Measurements from ENCODE around the gene SUCO. TPM values are rescaled to one million over a fixed set of nuclear protein-coding genes. Genes with fewer than 3 reads are reported as not detected.

SUCO gene
- total RNA-seq, 1 experiment from 2014 or later: 50.3 TPM

DNA sequence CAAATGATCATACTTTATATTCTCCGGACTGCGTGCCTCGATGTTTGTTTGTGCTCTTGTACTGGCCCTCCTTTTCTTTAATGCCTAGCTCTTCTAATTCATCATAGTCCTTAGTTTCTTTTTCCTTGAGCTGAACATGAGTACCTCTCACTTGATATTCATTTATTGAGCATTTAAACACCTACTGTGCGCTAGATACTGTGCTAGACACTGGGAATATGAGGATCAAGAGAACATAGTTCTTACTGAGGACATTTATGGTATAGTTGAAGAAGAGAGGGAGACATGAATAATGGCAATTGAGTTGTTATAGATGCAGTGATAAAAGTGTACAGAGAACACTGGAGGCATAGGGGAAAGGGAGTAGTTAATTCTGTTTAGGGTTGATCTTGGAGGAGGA lies 22.0 kb downstream of the SUCO start:
- DNase-seq: no peak
- H3K36me3 ChIP-seq (ENCODE audit: control insufficient read depth, insufficient read depth, low read length): no peaks in the 10 kb centered on the region
- ChIA-PET POLR2A (no interaction called here), CTCF (no interaction called here)
- Mint-ChIP-seq H3K9me3 (ENCODE audit: unreplicated experiment) (no peaks in the 10 kb centered on the region), H3K27ac (ENCODE audit: unreplicated experiment) (no peak overlapping the region), H3K4me1 (ENCODE audit: low read depth, unreplicated experiment) (peaks cover 9% of the 10 kb centered on the region), H3K27me3 (ENCODE audit: insufficient read depth, unreplicated experiment) (no peaks in the 10 kb centered on the region), H3K36me3 (ENCODE audit: insufficient read depth, unreplicated experiment) (peaks cover 8% of the 10 kb centered on the region), H3K4me3 (ENCODE audit: unreplicated experiment) (no peak overlapping the region)
- no peak overlapping the region for H3K4me3 ChIP-seq (ENCODE audit: low read depth, low read length)
- H3K27me3 ChIP-seq (replicated peaks; ENCODE audit: control insufficient read depth, insufficient read depth, low read length): no peaks in the 10 kb centered on the region
- no peaks in the 10 kb centered on the region for H3K9me3 ChIP-seq
- TF ChIP-seq, protein P1, sequence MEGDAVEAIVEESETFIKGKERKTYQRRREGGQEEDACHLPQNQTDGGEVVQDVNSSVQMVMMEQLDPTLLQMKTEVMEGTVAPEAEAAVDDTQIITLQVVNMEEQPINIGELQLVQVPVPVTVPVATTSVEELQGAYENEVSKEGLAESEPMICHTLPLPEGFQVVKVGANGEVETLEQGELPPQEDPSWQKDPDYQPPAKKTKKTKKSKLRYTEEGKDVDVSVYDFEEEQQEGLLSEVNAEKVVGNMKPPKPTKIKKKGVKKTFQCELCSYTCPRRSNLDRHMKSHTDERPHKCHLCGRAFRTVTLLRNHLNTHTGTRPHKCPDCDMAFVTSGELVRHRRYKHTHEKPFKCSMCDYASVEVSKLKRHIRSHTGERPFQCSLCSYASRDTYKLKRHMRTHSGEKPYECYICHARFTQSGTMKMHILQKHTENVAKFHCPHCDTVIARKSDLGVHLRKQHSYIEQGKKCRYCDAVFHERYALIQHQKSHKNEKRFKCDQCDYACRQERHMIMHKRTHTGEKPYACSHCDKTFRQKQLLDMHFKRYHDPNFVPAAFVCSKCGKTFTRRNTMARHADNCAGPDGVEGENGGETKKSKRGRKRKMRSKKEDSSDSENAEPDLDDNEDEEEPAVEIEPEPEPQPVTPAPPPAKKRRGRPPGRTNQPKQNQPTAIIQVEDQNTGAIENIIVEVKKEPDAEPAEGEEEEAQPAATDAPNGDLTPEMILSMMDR (IDR thresholded peaks at IDR 0.05; ENCODE audit: insufficient read depth in 1 of 2, low read depth in 1 of 2, low read length in 1 of 2, severe bottlenecking in 1 of 2, unreplicated experiment in 1 of 2): no peak
- intact Hi-C loops (cut with micrococcal nuclease; ENCODE audit: unreplicated experiment): no loop called here
- no TSS peak for BruUV-seq (replicated peaks)
- H3K4me1 ChIP-seq: peaks cover 17% of the 10 kb centered on the region; the same call in 1 of the 2 replicates

DNA sequence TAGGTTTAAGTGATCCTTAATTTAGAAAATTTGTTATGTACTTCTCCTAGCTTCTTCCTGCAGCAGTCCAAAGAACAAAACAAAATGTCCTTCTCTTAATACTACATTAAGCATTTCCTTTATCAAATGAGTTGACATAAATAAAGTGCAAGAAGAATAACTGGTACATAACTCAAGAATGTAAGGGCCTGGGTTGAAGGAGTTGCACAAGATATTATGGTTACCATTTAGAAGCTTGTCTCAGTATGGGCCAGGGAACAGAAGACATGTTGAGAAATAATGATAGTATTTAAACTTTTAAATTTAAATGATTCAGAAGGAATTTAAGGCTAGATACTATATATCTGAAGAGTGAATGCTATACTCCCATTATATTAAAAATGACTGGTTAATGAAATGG lies 23.5 kb downstream of the SUCO start:
- H3K4me3 Mint-ChIP-seq (ENCODE audit: unreplicated experiment): no peak overlapping the region
- no peaks in the 10 kb centered on the region for H3K27me3 Mint-ChIP-seq (ENCODE audit: insufficient read depth, unreplicated experiment)
- H3K4me1 Mint-ChIP-seq (ENCODE audit: low read depth, unreplicated experiment): peaks cover 2% of the 10 kb centered on the region
- no peak for DNase-seq
- TF ChIP-seq, protein P1 (IDR thresholded peaks at IDR 0.05; ENCODE audit: insufficient read depth in 1 of 2, low read depth in 1 of 2, low read length in 1 of 2, severe bottlenecking in 1 of 2, unreplicated experiment in 1 of 2): no peak
- POLR2A ChIA-PET: no interaction called here
- CTCF ChIA-PET: no interaction called here
- peaks cover 12% of the 10 kb centered on the region; the same call in 1 of the 2 replicates for H3K4me1 ChIP-seq
- no peaks in the 10 kb centered on the region for H3K9me3 Mint-ChIP-seq (ENCODE audit: unreplicated experiment)
- H3K27me3 ChIP-seq (replicated peaks; ENCODE audit: control insufficient read depth, insufficient read depth, low read length): no peaks in the 10 kb centered on the region
- H3K9me3 ChIP-seq: no peaks in the 10 kb centered on the region
- no peak overlapping the region for H3K4me3 ChIP-seq (ENCODE audit: low read depth, low read length)
- no peak overlapping the region for H3K27ac Mint-ChIP-seq (ENCODE audit: unreplicated experiment)
- no TSS peak for BruUV-seq (replicated peaks)
- intact Hi-C loops (cut with micrococcal nuclease; ENCODE audit: unreplicated experiment): no loop called here
- peaks cover 21% of the 10 kb centered on the region for H3K36me3 Mint-ChIP-seq (ENCODE audit: insufficient read depth, unreplicated experiment)
- H3K36me3 ChIP-seq (ENCODE audit: control insufficient read depth, insufficient read depth, low read length): peaks cover under 1% of the 10 kb centered on the region

DNA sequence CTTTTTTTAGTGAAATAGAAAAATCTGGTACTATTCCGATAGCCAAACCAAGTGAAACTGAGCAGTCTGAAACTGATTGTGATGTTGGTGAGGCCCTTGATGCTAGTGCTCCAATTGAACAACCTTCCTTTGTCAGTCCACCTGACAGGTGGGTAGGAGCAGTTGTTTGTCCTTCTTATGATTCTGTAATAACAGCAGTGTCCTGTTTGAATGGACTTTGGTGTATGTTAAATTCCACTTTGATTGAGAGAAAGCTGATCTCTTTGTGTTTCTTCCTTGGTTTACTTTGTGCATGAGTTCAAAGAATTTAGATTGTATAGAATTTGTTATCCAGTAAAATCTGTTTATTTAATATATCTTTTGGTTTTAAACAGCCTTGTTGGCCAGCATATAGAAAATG lies 24.3 kb downstream of the SUCO start:
- H3K4me1 ChIP-seq: peaks cover 12% of the 10 kb centered on the region; the same call in 1 of the 2 replicates
- no TSS peak for BruUV-seq (replicated peaks)
- H3K4me3 ChIP-seq (ENCODE audit: low read depth, low read length): no peak overlapping the region
- no peak for DNase-seq
- Mint-ChIP-seq H3K4me3 (ENCODE audit: unreplicated experiment) (no peak overlapping the region), H3K27me3 (ENCODE audit: insufficient read depth, unreplicated experiment) (no peaks in the 10 kb centered on the region), H3K9me3 (ENCODE audit: unreplicated experiment) (no peaks in the 10 kb centered on the region), H3K4me1 (ENCODE audit: low read depth, unreplicated experiment) (no peaks in the 10 kb centered on the region), H3K27ac (ENCODE audit: unreplicated experiment) (no peak overlapping the region), H3K36me3 (ENCODE audit: insufficient read depth, unreplicated experiment) (peaks cover 27% of the 10 kb centered on the region)
- POLR2A ChIA-PET: interaction anchor here (0.6 kb wide), 1 partner anchor 163 kb away, joined by 3 read pairs; no protein-coding TSS in a partner anchor
- H3K27me3 ChIP-seq (replicated peaks; ENCODE audit: control insufficient read depth, insufficient read depth, low read length): no peaks in the 10 kb centered on the region
- CTCF ChIA-PET: no interaction called here
- TF ChIP-seq, protein P1 (IDR thresholded peaks at IDR 0.05; ENCODE audit: insufficient read depth in 1 of 2, low read depth in 1 of 2, low read length in 1 of 2, severe bottlenecking in 1 of 2, unreplicated experiment in 1 of 2): no peak
- intact Hi-C loops (cut with micrococcal nuclease; ENCODE audit: unreplicated experiment): no loop called here
- H3K36me3 ChIP-seq (ENCODE audit: control insufficient read depth, insufficient read depth, low read length): peaks cover 1% of the 10 kb centered on the region
- no peaks in the 10 kb centered on the region for H3K9me3 ChIP-seq
